ENCODE measurements around the gene MRPL36. TPM values are rescaled to one million over a fixed set of nuclear protein-coding genes. Genes with fewer than 3 reads are reported as not detected.
"Not testable (repeated sequence)": the region's sequence is repeated elsewhere in the genome, so short reads cannot be mapped to it uniquely, and the experiment has no call there.

Gene MRPL36
- total and polyA plus RNA-seq, 2 donors (not counting 3 experiments of a cell fraction or from before 2014, with no cell fraction given) = 70.3 to 72.7 TPM

DNA sequence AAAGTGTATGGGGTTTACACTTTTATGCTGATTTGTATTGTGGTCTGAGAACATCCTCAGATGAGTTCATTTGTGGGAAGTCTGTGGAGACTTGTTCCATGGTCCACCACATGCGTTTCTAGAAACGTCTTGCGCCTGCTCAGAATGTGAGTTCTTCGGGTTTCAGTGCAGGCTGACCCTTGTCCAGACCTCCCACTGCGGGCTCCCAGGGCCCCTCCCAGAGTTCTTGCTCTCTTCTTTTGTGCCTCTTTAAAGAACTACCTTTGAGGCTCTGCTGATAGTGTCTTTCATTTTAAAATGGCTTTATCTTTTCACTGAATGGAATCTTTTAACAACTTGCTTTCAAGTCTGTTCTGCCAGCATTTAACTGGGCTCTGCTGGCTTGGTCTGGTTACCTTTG is 19.1 kb upstream of the MRPL36 start:
- POLR2A ChIA-PET = no interaction called here
- no peak for FAIRE-seq
- CTCF ChIA-PET = no interaction called here
- no peak for DNase-seq (ENCODE audit: low read depth, low spot score)
- H3K4me2 ChIP-seq (ENCODE audit: insufficient read depth, low read length) = no peak overlapping the region
- H3K27me3 ChIP-seq (ENCODE audit: control insufficient read depth in 2 of 2, insufficient read depth in 2 of 2, low read length in 2 of 2) = no peaks in the 10 kb centered on the region
- intact Hi-C loops (cut with micrococcal nuclease) (no loop called here), dilution Hi-C loops (cut with MboI; ENCODE audit: extremely low pct_ligation_motif_present, low sequenced_read_pairs) (no loop called here)
- no peaks in the 10 kb centered on the region for H3K79me2 ChIP-seq (ENCODE audit: control insufficient read depth, insufficient read depth, low read length)
- H3K4me3 ChIP-seq (replicated peaks in 1 of 3; ENCODE audit: insufficient read depth in 1 of 3, low read depth in 1 of 3, low read length in 3 of 3) = no peak overlapping the region
- no peak overlapping the region for H3K9ac ChIP-seq (replicated peaks; ENCODE audit: extremely low read depth, insufficient read depth, low read length)
- TF ChIP-seq, protein P1, sequence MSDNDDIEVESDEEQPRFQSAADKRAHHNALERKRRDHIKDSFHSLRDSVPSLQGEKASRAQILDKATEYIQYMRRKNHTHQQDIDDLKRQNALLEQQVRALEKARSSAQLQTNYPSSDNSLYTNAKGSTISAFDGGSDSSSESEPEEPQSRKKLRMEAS (IDR thresholded peaks at IDR 0.05; ENCODE audit: insufficient read depth, insufficient read length) = no peak
- TF ChIP-seq POLR2A (IDR thresholded peaks at IDR 0.05; ENCODE audit: low read depth, low read length) = no peak
- TF ChIP-seq, protein P2, sequence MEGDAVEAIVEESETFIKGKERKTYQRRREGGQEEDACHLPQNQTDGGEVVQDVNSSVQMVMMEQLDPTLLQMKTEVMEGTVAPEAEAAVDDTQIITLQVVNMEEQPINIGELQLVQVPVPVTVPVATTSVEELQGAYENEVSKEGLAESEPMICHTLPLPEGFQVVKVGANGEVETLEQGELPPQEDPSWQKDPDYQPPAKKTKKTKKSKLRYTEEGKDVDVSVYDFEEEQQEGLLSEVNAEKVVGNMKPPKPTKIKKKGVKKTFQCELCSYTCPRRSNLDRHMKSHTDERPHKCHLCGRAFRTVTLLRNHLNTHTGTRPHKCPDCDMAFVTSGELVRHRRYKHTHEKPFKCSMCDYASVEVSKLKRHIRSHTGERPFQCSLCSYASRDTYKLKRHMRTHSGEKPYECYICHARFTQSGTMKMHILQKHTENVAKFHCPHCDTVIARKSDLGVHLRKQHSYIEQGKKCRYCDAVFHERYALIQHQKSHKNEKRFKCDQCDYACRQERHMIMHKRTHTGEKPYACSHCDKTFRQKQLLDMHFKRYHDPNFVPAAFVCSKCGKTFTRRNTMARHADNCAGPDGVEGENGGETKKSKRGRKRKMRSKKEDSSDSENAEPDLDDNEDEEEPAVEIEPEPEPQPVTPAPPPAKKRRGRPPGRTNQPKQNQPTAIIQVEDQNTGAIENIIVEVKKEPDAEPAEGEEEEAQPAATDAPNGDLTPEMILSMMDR (IDR thresholded peaks at IDR 0.05; ENCODE audit: extremely low read depth in 1 of 2, insufficient read depth in 1 of 2, low read depth in 1 of 2, low read length in 2 of 2) = no peak
- no peak overlapping the region for H2AFZ ChIP-seq (ENCODE audit: low read depth, low read length)
- H3K27ac ChIP-seq (ENCODE audit: insufficient read depth, low read depth, low read length) = no peak overlapping the region
- H3K9me3 ChIP-seq (replicated peaks; ENCODE audit: control insufficient read depth, insufficient read depth, low read length) = no peaks in the 10 kb centered on the region
- H3K4me1 ChIP-seq (ENCODE audit: control insufficient read depth, extremely low read depth, insufficient read depth, low read length) = no peaks in the 10 kb centered on the region
- no TSS peak for BruUV-seq (replicated peaks)
- no peaks in the 10 kb centered on the region for H4K20me1 ChIP-seq (replicated peaks; ENCODE audit: control insufficient read depth, extremely low read depth, insufficient read depth, low read length)
- peaks cover 11 to 33% of the 10 kb centered on the region in 2 experiments for H3K36me3 ChIP-seq (ENCODE audit: control insufficient read depth in 2 of 2, extremely low read depth in 1 of 2, insufficient read depth in 2 of 2, low read length in 2 of 2)
- H3K9me1 ChIP-seq (replicated peaks; ENCODE audit: control insufficient read depth, extremely low read depth, insufficient read depth, low read length) = no peaks in the 10 kb centered on the region

DNA sequence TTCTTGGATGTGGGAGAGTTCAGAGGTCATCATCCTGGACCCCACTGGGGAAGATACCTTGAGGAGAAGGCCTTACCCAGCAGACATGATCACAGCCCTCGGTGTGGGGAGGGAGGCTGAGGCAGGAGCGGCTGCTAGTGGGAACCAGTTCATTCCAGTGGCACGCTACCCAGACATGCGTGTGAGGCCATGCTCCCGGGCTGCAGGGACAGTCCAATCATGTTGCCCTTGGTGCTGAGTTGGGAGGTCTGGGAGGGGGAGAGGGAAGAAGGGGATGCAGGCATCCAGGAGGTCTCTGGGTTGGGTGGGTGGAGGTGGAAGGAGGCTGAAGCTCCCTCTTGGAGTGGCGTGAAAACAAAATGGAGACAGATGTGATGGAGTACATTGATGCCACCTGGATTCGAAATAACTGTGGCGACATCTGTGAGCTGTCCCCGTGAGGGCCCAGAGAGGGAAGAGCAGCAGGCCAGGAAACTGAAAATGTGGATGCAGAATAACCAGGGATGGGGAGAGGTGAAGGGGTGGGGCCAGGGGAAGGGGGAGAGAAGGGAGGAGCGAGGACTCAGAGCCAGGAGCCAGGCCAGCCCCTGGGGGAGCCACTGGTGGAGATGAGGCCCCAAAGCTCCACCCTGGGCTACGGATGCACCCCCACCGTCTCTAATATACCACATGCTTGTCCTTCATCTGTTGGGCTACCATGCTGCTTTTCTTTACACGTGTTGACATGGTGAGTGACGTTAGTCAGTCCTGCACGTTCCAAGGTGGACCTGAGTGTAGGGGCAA is 17.8 kb upstream of the MRPL36 start:
- Histone ChIP-seq H3K4me2 (ENCODE audit: insufficient read depth, low read length) (no peak overlapping the region), H3K4me1 (ENCODE audit: control insufficient read depth, extremely low read depth, insufficient read depth, low read length) (no peaks in the 10 kb centered on the region), H2AFZ (ENCODE audit: low read depth, low read length) (no peak overlapping the region), H3K27me3 (ENCODE audit: control insufficient read depth in 2 of 2, insufficient read depth in 2 of 2, low read length in 2 of 2) (no peaks in the 10 kb centered on the region), H3K9me3 (replicated peaks; ENCODE audit: control insufficient read depth, insufficient read depth, low read length) (no peaks in the 10 kb centered on the region), H3K27ac (ENCODE audit: insufficient read depth, low read depth, low read length) (no peak overlapping the region), H3K4me3 (replicated peaks in 1 of 3; ENCODE audit: insufficient read depth in 1 of 3, low read depth in 1 of 3, low read length in 3 of 3) (no peak overlapping the region), H3K9me1 (replicated peaks; ENCODE audit: control insufficient read depth, extremely low read depth, insufficient read depth, low read length) (no peaks in the 10 kb centered on the region), H3K36me3 (ENCODE audit: control insufficient read depth in 2 of 2, extremely low read depth in 1 of 2, insufficient read depth in 2 of 2, low read length in 2 of 2) (peaks cover 17 to 37% of the 10 kb centered on the region in 2 experiments), H3K79me2 (ENCODE audit: control insufficient read depth, insufficient read depth, low read length) (no peaks in the 10 kb centered on the region), H4K20me1 (replicated peaks; ENCODE audit: control insufficient read depth, extremely low read depth, insufficient read depth, low read length) (no peaks in the 10 kb centered on the region), H3K9ac (replicated peaks; ENCODE audit: extremely low read depth, insufficient read depth, low read length) (no peak overlapping the region)
- dilution Hi-C loops (cut with MboI; ENCODE audit: extremely low pct_ligation_motif_present, low sequenced_read_pairs) = no loop called here
- DNase-seq (ENCODE audit: low read depth, low spot score) = no peak
- FAIRE-seq = no peak
- TF ChIP-seq MYC (IDR thresholded peaks at IDR 0.05; ENCODE audit: low read depth, low read length) (no peak), EZH2 (IDR thresholded peaks at IDR 0.05; ENCODE audit: borderline replicate concordance, low read depth, low read length, severe bottlenecking) (no peak), POLR2A (IDR thresholded peaks at IDR 0.05; ENCODE audit: low read depth, low read length) (no peak), FOS (IDR thresholded peaks at IDR 0.05; ENCODE audit: borderline replicate concordance, insufficient read depth, low read length) (no peak)
- ChIA-PET CTCF (interaction anchor here (0.7 kb wide), 1 partner anchor 9 kb away, joined by 3 read pairs; no protein-coding TSS in a partner anchor), POLR2A (no interaction called here)
- intact Hi-C loops (cut with micrococcal nuclease) = no loop called here
- no TSS peak for BruUV-seq (replicated peaks)

DNA sequence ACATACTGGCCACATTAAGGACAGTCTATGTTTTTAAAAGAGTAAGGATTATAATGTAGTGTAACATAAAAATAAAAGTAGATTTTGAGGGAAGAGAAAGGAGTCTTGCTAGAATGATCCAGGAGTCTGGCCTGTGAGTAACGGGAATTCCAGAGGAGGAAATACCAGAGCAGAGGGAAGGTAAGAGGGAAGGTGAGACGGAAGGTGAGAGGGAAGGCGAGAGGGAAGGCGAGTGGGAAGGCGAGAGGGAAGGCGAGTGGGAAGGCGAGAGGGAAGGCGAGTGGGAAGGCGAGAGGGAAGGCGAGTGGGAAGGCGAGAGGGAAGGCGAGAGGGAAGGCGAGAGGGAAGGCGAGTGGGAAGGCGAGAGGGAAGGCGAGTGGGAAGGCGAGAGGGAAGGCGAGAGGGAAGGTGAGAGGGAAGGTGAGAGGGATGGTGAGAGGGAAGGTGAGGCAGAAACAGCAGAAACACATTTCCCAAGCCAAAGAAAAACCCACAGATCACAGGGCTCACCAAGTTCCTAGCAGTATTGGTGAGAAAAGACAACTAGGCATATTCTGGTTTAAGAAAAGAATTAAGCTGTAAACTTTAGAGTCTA is 17.0 kb upstream of the MRPL36 start:
- H3K79me2 ChIP-seq (ENCODE audit: control insufficient read depth, insufficient read depth, low read length); dilution Hi-C loops (cut with MboI; ENCODE audit: extremely low pct_ligation_motif_present, low sequenced_read_pairs); H3K4me2 ChIP-seq (ENCODE audit: insufficient read depth, low read length); H3K4me3 ChIP-seq (replicated peaks in 1 of 3; ENCODE audit: insufficient read depth in 1 of 3, low read depth in 1 of 3, low read length in 3 of 3); DNase-seq (ENCODE audit: low read depth, low spot score); H3K9me1 ChIP-seq (replicated peaks; ENCODE audit: control insufficient read depth, extremely low read depth, insufficient read depth, low read length); H3K9me3 ChIP-seq (replicated peaks; ENCODE audit: control insufficient read depth, insufficient read depth, low read length); FAIRE-seq; H3K27me3 ChIP-seq (ENCODE audit: control insufficient read depth in 2 of 2, insufficient read depth in 2 of 2, low read length in 2 of 2); H3K9ac ChIP-seq (replicated peaks; ENCODE audit: extremely low read depth, insufficient read depth, low read length); H3K27ac ChIP-seq (ENCODE audit: insufficient read depth, low read depth, low read length); POLR2A ChIA-PET; intact Hi-C loops (cut with micrococcal nuclease); BruUV-seq (replicated peaks); CTCF ChIA-PET; H3K4me1 ChIP-seq (ENCODE audit: control insufficient read depth, extremely low read depth, insufficient read depth, low read length); H4K20me1 ChIP-seq (replicated peaks; ENCODE audit: control insufficient read depth, extremely low read depth, insufficient read depth, low read length); H2AFZ ChIP-seq (ENCODE audit: low read depth, low read length): not testable (repeated sequence)
- peaks cover 17 to 40% of the 10 kb centered on the region in 2 experiments for H3K36me3 ChIP-seq (ENCODE audit: control insufficient read depth in 2 of 2, extremely low read depth in 1 of 2, insufficient read depth in 2 of 2, low read length in 2 of 2)

All from endothelial cell of umbilical vein (primary cell).